Activated CD4-positive, alpha-beta T cell treated with anti-CD3 and anti-CD28 coated beads, Interleukin-2, amount 50 U/mL, for 24 hours (primary cell): ENCODE measurements around the gene S100A16.

Experiments
- DNase-seq, 2 donors: peaks; one replicate each; pipeline ENCODE4 v3.0.0-alpha.2; 2020; ENCODE audit warnings: low read depth in 1 of 2, low spot score in 1 of 2

Gene S100A16

GRCh38 chr1:153616144-153616916, 3.4 kb upstream of the S100A16 start, which contains the start of gene S100A14:
Gene S100A14, minus strand, starts transcription at chr1:153616325. Its CDS starts 467 bp downstream, at chr1:153615858.
- no peak for DNase-seq

- DNase-seq = no peak
These were observed 2.5 kb upstream of the S100A16 start for GRCh38 chr1:153615406-153615805.

GRCh38 chr1:153614906-153615305, 2.0 kb upstream of the S100A16 start:
- DNase-seq = no peak

- DNase-seq = no peak
These were observed 1.4 kb upstream of the S100A16 start for GRCh38 chr1:153614189-153614900.

- no peak for DNase-seq
These were observed 469 bp upstream of the S100A16 start for GRCh38 chr1:153613406-153613805.

- no peak for DNase-seq
These were observed 704 bp downstream of the S100A16 start for GRCh38 chr1:153612111-153612754.

GRCh38 chr1:153611356-153611755, 1.6 kb downstream of the S100A16 start:
- DNase-seq = no peak

GRCh38 chr1:153610811-153611301, 2.1 kb downstream of the S100A16 start:
- DNase-seq = no peak

- no peak for DNase-seq
These were observed 2.6 kb downstream of the S100A16 start for GRCh38 chr1:153610334-153610733.

- DNase-seq = no peak
These were observed 3.4 kb downstream of the S100A16 start for GRCh38 chr1:153609585-153609907.

- no peak for DNase-seq
These were observed 4.0 kb downstream of the S100A16 start for GRCh38 chr1:153608742-153609584.

GRCh38 chr1:153608089-153608682, 4.8 kb downstream of the S100A16 start:
- DNase-seq = no peak

GRCh38 chr1:153607381-153607780, 5.6 kb downstream of the S100A16 start:
- no peak for DNase-seq

- DNase-seq = no peak
These were observed 6.7 kb downstream of the S100A16 start for GRCh38 chr1:153606194-153606593.

GRCh38 chr1:153602749-153603148, 10.2 kb downstream of the S100A16 start:
- no peak for DNase-seq

- no peak for DNase-seq
These were observed 13.1 kb downstream of the S100A16 start for GRCh38 chr1:153599847-153600246.

- DNase-seq = no peak
These were observed 14.4 kb downstream of the S100A16 start for GRCh38 chr1:153598309-153599172.

GRCh38 chr1:153597206-153597605, 15.7 kb downstream of the S100A16 start:
- no peak for DNase-seq

- DNase-seq = no peak
These were observed 20.2 kb downstream of the S100A16 start for GRCh38 chr1:153592748-153593147.

GRCh38 chr1:153588482-153588881, 24.5 kb downstream of the S100A16 start:
- no peak for DNase-seq
